ENCODE results near the gene DLGAP3. TPM values are rescaled to one million over a fixed set of nuclear protein-coding genes. Genes with fewer than 3 reads are reported as not detected.
"Not testable (repeated sequence)": the region's sequence is repeated elsewhere in the genome, so short reads cannot be mapped to it uniquely, and the experiment has no call there.

DLGAP3 gene
- total and polyA plus RNA-seq, 9 donors = 0.15 to 0.95 (median 0.24) TPM

- Histone ChIP-seq H3K4me3 (ENCODE audit: low read length) (no peak overlapping the region), H3K27ac (ENCODE audit: low read length) (no peak overlapping the region), H3K9me3 (replicated peaks; ENCODE audit: control insufficient read depth, low read depth, low read length) (peaks cover 4% of the 10 kb centered on the region), H3K27me3 (ENCODE audit: control insufficient read depth, insufficient read depth, low read length) (no peaks in the 10 kb centered on the region), H3K4me1 (ENCODE audit: control insufficient read depth, insufficient read depth, low read length) (no peaks in the 10 kb centered on the region), H3K36me3 (ENCODE audit: control insufficient read depth, insufficient read depth, low read length) (no peaks in the 10 kb centered on the region)
- DNase-seq = no peak
- WGBS (ENCODE audit: insufficient coverage) = 9% methylated on average over 5 of the region's 5 CpGs
Observed at GRCh38 chr1:34970829-34971228, 41.4 kb upstream of the DLGAP3 start.

GRCh38 chr1:34970220-34970735 lies 40.8 kb upstream of the DLGAP3 start:
- H3K4me1 ChIP-seq (ENCODE audit: control insufficient read depth, insufficient read depth, low read length) = no peaks in the 10 kb centered on the region
- H3K27me3 ChIP-seq (ENCODE audit: control insufficient read depth, insufficient read depth, low read length) = no peaks in the 10 kb centered on the region
- no peak overlapping the region for H3K4me3 ChIP-seq (ENCODE audit: low read length)
- H3K36me3 ChIP-seq (ENCODE audit: control insufficient read depth, insufficient read depth, low read length) = no peaks in the 10 kb centered on the region
- WGBS (ENCODE audit: insufficient coverage) = no CpG with 5 or more reads among the region's 5 CpGs
- H3K27ac ChIP-seq (ENCODE audit: low read length) = no peak overlapping the region
- H3K9me3 ChIP-seq (replicated peaks; ENCODE audit: control insufficient read depth, low read depth, low read length) = peaks cover 4% of the 10 kb centered on the region
- DNase-seq = no peak

DNA sequence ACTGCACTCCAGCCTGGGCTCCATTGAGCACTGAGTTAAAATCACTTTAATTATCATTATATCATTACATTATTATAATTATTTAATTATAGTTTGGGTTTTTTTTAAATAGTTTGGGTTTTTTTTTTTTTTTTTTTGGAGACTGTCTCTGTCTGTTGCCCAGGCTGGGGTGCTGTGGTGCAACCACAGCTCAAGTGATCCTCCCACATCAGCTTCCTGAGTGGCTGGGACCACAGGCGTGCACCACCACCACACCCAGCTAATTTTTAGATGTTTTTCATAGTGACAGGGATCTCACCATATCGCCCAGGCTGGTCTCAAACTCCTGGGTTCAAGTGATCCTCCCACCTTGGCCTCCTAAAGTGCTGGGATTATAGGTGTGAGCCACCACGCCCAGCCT lies 38.8 kb upstream of the DLGAP3 start:
- not testable (repeated sequence) for H3K4me3 ChIP-seq (ENCODE audit: low read length); H3K4me1 ChIP-seq (ENCODE audit: control insufficient read depth, insufficient read depth, low read length); DNase-seq; H3K27ac ChIP-seq (ENCODE audit: low read length); H3K9me3 ChIP-seq (replicated peaks; ENCODE audit: control insufficient read depth, low read depth, low read length); H3K36me3 ChIP-seq (ENCODE audit: control insufficient read depth, insufficient read depth, low read length); H3K27me3 ChIP-seq (ENCODE audit: control insufficient read depth, insufficient read depth, low read length)
- no CpG with 5 or more reads among the region's 3 CpGs for WGBS (ENCODE audit: insufficient coverage)

GRCh38 chr1:34967672-34968071 lies 38.2 kb upstream of the DLGAP3 start:
- WGBS (ENCODE audit: insufficient coverage) = no CpG with 5 or more reads among the region's 36 CpGs
- not testable (repeated sequence) for H3K27ac ChIP-seq (ENCODE audit: low read length); H3K9me3 ChIP-seq (replicated peaks; ENCODE audit: control insufficient read depth, low read depth, low read length)

DNA sequence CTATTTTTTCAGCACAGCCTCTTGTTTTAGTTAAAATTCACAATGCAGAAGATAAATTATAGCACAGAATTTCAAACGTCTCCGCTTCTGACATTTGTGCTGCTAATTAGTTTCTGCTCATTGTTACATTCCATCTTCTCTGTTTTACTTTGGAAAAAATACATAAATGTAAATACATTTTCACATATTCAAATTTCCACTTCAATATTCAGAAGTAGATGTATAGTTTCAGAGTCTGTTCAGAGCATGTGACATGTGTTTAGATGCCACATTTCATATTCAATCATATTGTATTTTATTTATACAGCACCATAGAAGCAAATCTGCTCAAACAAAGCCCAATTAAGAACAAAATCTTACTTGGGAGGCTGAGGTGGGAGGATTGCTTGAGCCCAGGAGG lies 36.1 kb upstream of the DLGAP3 start:
- DNase-seq = no peak
- H3K4me1 ChIP-seq (ENCODE audit: control insufficient read depth, insufficient read depth, low read length) = no peaks in the 10 kb centered on the region
- peaks cover 4% of the 10 kb centered on the region for H3K9me3 ChIP-seq (replicated peaks; ENCODE audit: control insufficient read depth, low read depth, low read length)
- WGBS (ENCODE audit: insufficient coverage) = no CpG with 5 or more reads among the region's 2 CpGs
- H3K4me3 ChIP-seq (ENCODE audit: low read length) = no peak overlapping the region
- H3K27me3 ChIP-seq (ENCODE audit: control insufficient read depth, insufficient read depth, low read length) = peaks cover 2% of the 10 kb centered on the region
- no peak overlapping the region for H3K27ac ChIP-seq (ENCODE audit: low read length)
- no peaks in the 10 kb centered on the region for H3K36me3 ChIP-seq (ENCODE audit: control insufficient read depth, insufficient read depth, low read length)

More at GRCh38 chr1:34967672-34968071, 38.2 kb upstream of the DLGAP3 start:
- not testable (repeated sequence) for DNase-seq; H3K36me3 ChIP-seq (ENCODE audit: control insufficient read depth, insufficient read depth, low read length); H3K4me3 ChIP-seq (ENCODE audit: low read length); H3K27me3 ChIP-seq (ENCODE audit: control insufficient read depth, insufficient read depth, low read length); H3K4me1 ChIP-seq (ENCODE audit: control insufficient read depth, insufficient read depth, low read length)

GRCh38 chr1:34950428-34950827 lies 21.0 kb upstream of the DLGAP3 start:
- H3K27ac ChIP-seq (ENCODE audit: low read length) = no peak overlapping the region

GRCh38 chr1:34948739-34949138 lies 19.3 kb upstream of the DLGAP3 start:
- DNase-seq = not testable (repeated sequence)

More at GRCh38 chr1:34950428-34950827, 21.0 kb upstream of the DLGAP3 start:
- H3K4me3 ChIP-seq (ENCODE audit: low read length) = no peak overlapping the region
- H3K27me3 ChIP-seq (ENCODE audit: control insufficient read depth, insufficient read depth, low read length) = no peaks in the 10 kb centered on the region
- WGBS (ENCODE audit: insufficient coverage) = no CpG with 5 or more reads among the region's 1 CpG
- H3K36me3 ChIP-seq (ENCODE audit: control insufficient read depth, insufficient read depth, low read length) = no peaks in the 10 kb centered on the region
- no peaks in the 10 kb centered on the region for H3K9me3 ChIP-seq (replicated peaks; ENCODE audit: control insufficient read depth, low read depth, low read length)
- no peak for DNase-seq
- no peaks in the 10 kb centered on the region for H3K4me1 ChIP-seq (ENCODE audit: control insufficient read depth, insufficient read depth, low read length)

GRCh38 chr1:34947641-34948314 lies 18.3 kb upstream of the DLGAP3 start:
- H3K4me1 ChIP-seq (ENCODE audit: control insufficient read depth, insufficient read depth, low read length); H3K27ac ChIP-seq (ENCODE audit: low read length); H3K27me3 ChIP-seq (ENCODE audit: control insufficient read depth, insufficient read depth, low read length); H3K4me3 ChIP-seq (ENCODE audit: low read length); H3K9me3 ChIP-seq (replicated peaks; ENCODE audit: control insufficient read depth, low read depth, low read length); DNase-seq; H3K36me3 ChIP-seq (ENCODE audit: control insufficient read depth, insufficient read depth, low read length): not testable (repeated sequence)
- WGBS (ENCODE audit: insufficient coverage) = 90% methylated on average over 22 of the region's 41 CpGs

More at GRCh38 chr1:34948739-34949138, 19.3 kb upstream of the DLGAP3 start:
- H3K9me3 ChIP-seq (replicated peaks; ENCODE audit: control insufficient read depth, low read depth, low read length); H3K4me3 ChIP-seq (ENCODE audit: low read length); H3K4me1 ChIP-seq (ENCODE audit: control insufficient read depth, insufficient read depth, low read length); H3K27ac ChIP-seq (ENCODE audit: low read length); H3K27me3 ChIP-seq (ENCODE audit: control insufficient read depth, insufficient read depth, low read length); H3K36me3 ChIP-seq (ENCODE audit: control insufficient read depth, insufficient read depth, low read length): not testable (repeated sequence)
- 76% methylated on average over 4 of the region's 10 CpGs for WGBS (ENCODE audit: insufficient coverage)

DNA sequence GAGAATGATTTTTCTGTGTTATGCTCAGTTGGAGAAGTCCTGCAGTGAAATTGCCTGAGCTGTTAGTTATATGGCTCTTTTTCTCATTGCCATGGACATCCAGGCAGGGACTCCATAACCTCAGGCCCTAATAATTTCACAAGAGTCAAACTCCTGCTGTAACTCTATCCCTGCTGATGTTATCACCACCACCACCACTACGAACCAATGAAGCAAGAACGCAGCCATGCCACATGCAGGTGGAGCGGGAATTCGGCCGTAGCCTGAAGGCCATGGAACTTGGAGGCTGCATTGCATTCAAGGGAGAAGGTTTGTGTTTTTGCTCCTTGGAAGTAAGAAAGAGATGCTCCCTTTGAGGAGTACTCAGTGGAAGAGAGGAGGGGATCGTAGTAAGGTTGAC lies 16.8 kb upstream of the DLGAP3 start:
- no peaks in the 10 kb centered on the region for H3K36me3 ChIP-seq (ENCODE audit: control insufficient read depth, insufficient read depth, low read length)
- 95% methylated on average over 4 of the region's 6 CpGs for WGBS (ENCODE audit: insufficient coverage)
- DNase-seq = no peak
- peaks cover 3% of the 10 kb centered on the region for H3K27me3 ChIP-seq (ENCODE audit: control insufficient read depth, insufficient read depth, low read length)
- H3K4me1 ChIP-seq (ENCODE audit: control insufficient read depth, insufficient read depth, low read length) = no peaks in the 10 kb centered on the region
- H3K27ac ChIP-seq (ENCODE audit: low read length) = no peak overlapping the region
- H3K9me3 ChIP-seq (replicated peaks; ENCODE audit: control insufficient read depth, low read depth, low read length) = no peaks in the 10 kb centered on the region
- H3K4me3 ChIP-seq (ENCODE audit: low read length) = no peak overlapping the region

DNA sequence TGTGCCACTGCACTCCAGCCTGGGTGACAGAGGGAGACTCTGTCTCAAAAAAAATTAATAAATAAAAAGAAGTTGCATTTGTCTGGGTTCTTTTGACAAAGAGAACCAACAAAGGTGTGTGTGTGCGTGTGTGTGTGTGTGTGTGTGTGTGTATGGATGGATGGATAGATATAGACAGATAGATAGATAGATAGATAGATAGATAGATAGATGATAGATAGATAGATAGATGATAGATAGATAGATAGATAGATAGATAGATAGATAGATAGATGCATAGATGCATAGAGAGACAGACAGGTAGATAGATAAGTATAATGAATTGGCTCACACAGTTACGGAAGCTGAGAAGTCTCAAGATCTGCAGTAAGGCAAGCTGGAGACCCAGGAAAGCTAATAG lies 12.3 kb upstream of the DLGAP3 start:
- not testable (repeated sequence) for H3K9me3 ChIP-seq (replicated peaks; ENCODE audit: control insufficient read depth, low read depth, low read length); H3K27me3 ChIP-seq (ENCODE audit: control insufficient read depth, insufficient read depth, low read length); H3K4me3 ChIP-seq (ENCODE audit: low read length); H3K4me1 ChIP-seq (ENCODE audit: control insufficient read depth, insufficient read depth, low read length); DNase-seq; H3K27ac ChIP-seq (ENCODE audit: low read length); H3K36me3 ChIP-seq (ENCODE audit: control insufficient read depth, insufficient read depth, low read length)
- 80% methylated on average over 2 of the region's 2 CpGs for WGBS (ENCODE audit: insufficient coverage)

GRCh38 chr1:34930702-34931071 lies 1.2 kb upstream of the DLGAP3 start:
- no peak overlapping the region for H3K27ac ChIP-seq (ENCODE audit: low read length)
- peaks cover 58% of the 10 kb centered on the region for H3K27me3 ChIP-seq (ENCODE audit: control insufficient read depth, insufficient read depth, low read length)
- no peak for DNase-seq
- H3K9me3 ChIP-seq (replicated peaks; ENCODE audit: control insufficient read depth, low read depth, low read length) = no peaks in the 10 kb centered on the region
- peaks cover 10% of the 10 kb centered on the region for H3K4me1 ChIP-seq (ENCODE audit: control insufficient read depth, insufficient read depth, low read length)
- no peaks in the 10 kb centered on the region for H3K36me3 ChIP-seq (ENCODE audit: control insufficient read depth, insufficient read depth, low read length)
- no peak overlapping the region for H3K4me3 ChIP-seq (ENCODE audit: low read length)
- WGBS (ENCODE audit: insufficient coverage) = no CpG with 5 or more reads among the region's 5 CpGs

Measured in muscle of leg (tissue), 11 donors.